HG03565 (cell line): ENCODE data around the gene ZNF764.
"Not testable (repeated sequence)": the region's sequence is repeated elsewhere in the genome, so short reads cannot be mapped to it uniquely, and the experiment has no call there.

Experiments
- ATAC-seq: cut with Tn5 transposase; IDR thresholded peaks from one replicate; pipeline ENCODE4 v1.9.1; 2021; ENCODE audit warnings: mild to moderate bottlenecking, moderate library complexity; ENCODE audit not compliant: unreplicated experiment

The ZNF764 gene

DNA sequence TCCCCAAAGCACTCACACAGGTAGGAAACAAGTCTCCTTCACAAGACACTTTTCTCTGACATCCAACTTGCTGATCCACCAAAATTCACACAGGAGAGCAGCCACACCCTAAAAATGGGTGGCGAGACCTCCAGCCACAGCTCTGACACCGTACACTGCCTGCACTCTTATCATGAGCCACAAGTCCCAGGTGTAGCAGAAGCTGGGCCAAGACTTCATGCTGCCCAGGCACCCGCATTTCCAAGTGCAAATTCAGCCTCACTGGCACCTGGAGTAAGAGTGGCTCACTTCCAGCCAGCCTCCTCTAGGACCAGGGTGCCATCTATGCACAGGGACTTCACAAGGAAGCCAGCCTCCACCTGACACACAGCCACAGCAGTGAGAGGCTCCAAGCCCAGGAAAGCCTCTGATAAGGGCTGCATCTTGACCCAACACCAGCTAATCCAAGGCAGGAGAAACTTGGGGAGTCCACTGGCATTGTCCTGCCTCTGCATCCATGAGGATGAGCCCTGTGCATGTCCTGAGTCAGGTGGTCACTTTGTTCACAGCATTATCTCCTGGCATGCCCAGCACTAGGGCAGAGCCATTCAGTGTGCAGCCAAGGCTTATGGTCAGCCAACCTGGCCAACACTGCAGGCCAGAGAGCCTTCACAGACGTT is 29.2 kb downstream of the ZNF764 start:
- ATAC-seq, result no peak

DNA sequence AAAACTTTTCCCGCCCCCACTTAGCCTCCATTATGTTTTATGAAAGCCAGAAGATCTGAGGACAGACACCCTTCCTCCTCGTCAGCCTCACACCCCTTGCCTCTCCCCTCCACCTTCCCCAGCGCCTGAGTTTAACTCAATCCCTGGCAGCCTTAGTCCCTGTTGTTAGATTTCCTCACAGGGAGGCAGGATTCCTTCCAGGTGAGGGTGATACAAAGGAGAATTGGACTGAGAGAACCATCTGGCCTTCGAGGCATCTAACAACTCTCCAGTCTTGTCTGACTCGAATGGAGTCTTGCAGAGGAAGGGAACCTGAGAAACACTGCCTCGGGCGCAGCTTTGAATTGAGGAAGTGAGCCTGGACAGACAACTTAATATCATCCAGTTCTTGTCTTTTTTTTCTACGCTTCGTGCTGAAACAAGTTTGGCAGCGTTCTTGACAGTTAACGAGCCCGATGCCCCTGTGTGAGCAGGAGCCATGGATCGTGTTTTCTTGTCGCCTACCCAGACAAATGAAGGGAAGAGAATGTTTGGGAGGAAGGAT is 30.5 kb downstream of the ZNF764 start:
- no peak for ATAC-seq

DNA sequence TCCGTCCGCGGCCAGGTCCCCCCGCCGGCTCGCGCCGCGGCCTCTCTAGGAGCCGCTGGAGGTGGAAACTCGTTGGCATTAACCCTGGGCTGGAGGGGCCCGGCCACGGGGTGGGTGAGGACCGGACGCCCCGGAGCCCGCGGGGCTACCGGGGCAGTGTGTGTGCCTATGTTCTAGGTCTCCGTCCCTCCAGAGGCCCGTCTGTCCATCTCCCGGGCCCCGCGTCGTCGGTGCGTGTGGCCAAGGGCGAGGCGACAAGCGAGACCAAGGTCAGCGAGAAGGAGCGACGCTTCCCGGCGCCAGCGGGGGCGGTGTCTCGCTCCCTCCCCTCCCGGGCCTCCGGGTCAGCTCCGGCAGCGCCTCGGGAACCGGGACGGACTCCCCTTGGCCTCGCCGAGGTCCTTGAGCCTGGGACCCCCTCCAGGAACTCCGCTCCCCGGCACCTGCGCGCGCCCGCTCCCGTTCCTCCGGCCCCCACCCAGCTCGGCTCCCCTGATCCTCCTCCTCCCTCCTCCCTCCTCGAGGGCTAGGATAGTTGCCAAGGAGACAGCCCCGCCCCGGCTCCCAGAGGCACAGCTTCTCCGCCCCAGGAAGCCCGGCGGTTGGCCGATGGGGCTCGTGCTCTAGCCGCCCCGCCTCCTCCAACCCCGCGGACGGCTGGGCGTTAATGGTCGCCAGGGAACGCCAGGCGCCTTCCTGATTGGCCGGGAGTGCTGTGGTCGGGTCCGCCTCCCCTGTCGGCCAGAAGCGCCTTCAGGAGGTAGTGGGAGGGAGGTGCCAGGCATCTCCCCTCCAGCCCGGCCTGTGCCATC is 31.1 kb downstream of the ZNF764 start:
- ATAC-seq, result peak; percentile 64

DNA sequence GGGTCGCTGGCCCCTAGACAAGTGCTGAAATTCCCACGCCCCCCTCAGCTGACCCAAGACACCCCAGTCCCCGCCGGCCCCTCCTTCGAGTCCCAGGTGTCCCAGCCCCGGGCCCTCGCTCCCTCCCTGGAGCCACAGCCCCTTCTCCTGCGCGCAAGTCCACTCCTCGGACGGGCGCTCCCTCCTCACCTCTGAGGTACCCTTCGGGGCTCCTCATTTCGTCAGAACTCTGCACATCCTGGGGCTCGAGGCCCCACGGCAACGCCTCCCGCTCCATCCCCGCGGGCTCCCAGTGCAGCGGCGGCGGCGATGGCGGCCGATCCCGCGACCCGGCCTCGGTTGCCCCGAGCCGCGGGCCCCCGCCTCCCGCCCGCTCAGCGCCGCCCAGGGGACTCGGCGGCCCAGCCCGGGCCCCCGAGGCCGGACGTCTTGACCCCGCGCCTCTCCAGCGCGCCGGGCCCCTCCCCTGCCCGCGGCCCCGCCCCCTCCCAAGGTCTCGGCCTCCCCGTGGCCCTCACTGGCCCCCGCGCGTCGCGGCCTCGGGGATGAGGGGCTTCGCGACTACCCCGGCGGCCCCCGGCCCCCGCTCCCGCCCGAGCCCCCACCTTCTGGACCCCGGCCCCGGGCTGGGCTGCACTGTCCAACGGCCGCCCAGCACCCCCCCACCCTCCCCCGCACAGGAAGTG is 31.9 kb downstream of the ZNF764 start, which contains the start of gene ZNF768:
Gene ZNF768, minus strand, starts transcription at position 430 of the 686 bp plus-strand sequence. Its CDS starts 153 bp downstream, at position 277.
- peak; percentile 13 for ATAC-seq

DNA sequence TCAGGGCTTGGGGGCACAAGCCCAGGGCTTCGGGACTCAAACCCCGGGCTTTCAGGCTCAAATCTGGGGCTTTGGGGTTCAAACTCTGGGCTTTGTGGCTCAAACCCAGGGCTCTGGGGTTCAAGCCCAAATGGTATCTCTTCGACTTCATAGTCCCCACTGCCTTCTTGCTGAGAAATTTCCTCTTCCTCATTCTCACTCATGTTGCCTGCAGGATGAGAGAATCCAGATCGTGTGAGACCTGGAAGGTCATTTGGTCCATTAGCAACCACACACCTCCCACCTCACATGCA is 32.4 kb downstream of the ZNF764 start:
- ATAC-seq, result no peak

DNA sequence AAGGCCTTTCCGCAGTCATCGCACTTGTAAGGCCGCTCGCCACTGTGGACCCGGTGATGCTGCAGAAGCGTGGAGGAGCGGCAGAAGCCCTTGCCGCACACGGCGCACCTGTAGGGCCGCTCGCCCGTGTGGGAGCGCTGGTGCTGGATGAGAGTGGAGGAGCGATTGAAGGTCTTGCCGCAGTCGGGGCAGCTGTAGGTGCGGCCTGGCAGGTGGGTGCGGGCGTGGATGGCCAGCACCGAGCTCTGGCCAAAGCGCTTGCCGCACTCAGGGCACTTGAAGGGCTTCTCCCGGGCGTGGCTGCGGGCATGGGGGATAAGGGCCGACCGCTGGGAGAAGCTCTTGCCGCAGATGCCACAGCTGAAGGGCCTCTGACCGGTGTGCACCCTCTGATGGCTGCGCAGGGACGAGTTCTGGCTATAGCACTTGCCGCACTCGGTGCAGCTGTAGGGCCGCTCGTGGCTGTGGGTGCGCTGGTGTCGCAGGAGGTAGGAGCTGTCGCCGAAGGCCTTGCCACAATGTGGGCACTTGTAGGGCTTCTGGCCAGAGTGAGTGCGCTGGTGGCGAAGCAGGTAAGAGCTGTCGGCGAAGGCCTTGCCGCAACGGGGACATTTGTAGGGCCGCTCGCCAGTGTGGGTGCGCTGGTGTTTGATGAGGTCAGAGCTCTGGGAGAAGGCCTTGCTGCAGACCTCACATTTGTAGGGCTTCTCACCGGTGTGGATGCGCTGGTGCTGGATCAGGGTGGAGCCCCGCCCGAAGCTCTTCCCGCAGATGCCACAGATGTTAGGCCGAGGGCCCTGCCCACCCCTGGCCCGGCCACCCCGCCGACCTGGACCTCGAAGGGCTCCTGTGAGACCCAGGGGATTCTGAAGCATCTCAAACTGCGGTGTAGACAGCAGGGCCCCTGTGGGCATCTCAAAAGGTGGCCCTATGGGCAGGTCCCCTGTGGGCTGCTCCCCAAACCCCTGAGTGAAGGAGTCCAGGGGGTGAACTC is 33.3 kb downstream of the ZNF764 start:
- ATAC-seq, result no peak

DNA sequence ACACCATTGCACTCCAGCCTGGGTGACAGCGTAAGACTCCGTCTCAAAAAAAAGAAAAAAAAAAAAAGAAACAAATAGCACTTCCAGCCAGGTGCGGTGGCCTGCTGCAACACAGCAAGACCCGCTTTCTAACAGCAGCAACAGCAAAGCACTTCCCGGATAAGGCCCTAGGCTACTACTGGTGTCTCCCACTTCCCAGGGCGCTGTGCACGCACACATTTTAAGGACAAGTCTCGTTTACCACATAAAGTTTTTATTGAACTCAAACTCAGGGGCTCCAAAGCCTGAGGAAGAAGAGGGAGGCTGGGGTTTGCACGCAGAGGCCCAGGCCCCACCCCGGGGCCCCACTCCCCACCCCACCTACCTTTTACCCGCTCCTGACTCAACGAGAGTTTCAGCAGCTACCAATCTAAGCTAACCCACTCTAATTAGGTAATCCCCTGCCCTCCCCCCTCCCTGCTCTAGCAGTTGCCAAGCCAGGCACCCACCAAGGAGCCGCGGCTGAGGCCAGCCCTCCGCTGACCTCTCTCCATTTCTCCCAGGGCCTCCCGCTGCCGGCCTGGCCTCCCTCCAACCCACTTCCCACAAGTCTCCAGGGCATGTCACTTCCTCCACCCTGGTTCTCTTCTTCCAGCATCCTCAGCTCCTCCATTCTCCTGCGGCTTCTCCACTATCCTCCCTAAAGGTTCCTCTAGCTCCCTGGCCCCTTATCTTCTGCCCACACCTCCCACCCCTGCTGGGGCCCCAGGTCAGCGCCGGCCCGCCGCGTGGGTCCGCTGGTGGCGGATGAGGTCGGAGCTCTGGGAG is 34.2 kb downstream of the ZNF764 start:
- no peak for ATAC-seq

DNA sequence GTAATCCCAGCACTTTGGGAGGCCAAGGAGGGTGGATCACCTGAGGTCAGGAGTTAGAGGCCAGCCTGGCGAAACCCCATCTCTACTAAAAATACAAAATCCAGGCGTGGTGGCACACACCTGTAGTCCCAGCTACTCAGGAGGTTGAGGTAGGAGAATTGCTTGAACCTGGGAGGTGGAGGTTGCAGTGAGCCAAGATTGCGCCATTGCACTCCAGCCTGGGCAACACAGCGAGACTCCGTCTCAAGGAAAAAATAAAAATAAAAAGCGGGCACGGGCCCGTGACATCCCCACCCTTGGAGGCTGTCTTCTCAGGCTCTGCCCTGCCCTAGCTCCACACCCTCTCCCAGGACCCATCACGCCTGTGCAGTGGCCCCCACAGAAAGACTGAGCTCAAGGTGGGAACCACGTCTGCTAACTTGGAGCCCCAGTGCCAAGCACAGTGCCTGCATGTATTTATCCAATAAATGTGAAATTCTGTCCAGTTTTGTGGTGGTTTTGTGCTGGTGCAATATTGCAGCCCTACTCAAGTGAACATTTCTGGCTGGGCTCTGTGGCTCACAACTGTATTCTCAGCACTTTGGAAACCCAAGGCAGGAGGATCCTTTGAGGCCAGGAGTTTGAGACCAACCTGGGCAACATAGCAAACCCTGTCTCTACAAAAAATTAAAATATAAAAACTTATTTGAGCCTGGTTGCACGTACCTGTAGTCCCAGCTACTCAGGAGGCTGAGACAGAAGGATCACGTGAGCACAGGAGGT is 35.3 kb downstream of the ZNF764 start:
- ATAC-seq, result not testable (repeated sequence)

DNA sequence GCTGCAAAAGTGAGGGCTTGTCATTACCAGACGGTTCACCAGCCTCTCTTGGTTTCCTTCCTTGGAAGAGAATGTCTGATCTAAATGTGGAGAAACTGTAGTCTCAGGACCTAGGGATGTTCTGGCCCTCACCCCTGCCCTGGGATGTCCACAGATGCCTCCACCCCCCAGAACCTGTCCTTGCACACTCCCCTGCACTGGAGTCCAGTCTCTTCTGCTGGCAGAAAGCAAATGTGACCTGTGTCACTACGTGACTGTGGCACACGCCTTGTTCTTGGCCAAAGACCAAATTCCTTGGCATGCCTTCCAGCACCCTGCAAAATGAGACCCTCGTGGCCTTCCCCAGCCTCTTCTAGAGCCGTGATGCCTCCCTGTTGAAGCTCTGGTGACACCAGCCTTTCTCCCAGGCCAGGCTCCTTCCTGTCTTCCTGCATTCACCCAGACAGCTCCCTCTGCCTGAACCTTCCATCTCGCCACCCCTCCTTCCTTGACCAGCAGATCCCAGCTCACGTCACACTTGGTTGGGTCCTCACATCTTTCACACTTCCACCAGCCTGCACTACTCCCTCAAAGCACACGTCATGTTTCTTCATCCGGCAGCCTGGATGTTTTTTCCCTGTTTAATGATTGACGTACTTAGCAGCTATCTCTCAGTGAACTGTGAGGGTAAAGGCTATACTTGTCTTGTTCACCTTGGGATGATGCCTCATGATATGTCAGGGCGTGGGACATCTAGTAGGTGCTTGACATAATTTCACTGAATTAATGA is 36.1 kb downstream of the ZNF764 start:
- ATAC-seq, result no peak

DNA sequence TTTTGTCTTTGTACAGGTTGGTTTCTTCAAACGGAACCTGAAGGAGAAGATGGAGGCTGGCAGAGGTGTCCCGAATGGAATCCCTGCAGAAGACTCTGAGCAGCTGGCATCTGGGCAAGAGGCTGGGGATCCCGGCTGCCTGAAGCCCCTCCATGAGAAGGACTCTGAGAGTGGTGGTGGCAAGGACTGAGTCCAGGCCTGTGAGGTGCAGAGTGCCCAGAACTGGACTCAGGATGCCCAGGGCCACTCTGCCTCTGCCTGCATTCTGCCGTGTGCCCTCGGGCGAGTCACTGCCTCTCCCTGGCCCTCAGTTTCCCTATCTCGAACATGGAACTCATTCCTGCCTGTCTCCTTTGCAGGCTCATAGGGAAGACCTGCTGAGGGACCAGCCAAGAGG is 36.7 kb downstream of the ZNF764 start:
- no peak for ATAC-seq

DNA sequence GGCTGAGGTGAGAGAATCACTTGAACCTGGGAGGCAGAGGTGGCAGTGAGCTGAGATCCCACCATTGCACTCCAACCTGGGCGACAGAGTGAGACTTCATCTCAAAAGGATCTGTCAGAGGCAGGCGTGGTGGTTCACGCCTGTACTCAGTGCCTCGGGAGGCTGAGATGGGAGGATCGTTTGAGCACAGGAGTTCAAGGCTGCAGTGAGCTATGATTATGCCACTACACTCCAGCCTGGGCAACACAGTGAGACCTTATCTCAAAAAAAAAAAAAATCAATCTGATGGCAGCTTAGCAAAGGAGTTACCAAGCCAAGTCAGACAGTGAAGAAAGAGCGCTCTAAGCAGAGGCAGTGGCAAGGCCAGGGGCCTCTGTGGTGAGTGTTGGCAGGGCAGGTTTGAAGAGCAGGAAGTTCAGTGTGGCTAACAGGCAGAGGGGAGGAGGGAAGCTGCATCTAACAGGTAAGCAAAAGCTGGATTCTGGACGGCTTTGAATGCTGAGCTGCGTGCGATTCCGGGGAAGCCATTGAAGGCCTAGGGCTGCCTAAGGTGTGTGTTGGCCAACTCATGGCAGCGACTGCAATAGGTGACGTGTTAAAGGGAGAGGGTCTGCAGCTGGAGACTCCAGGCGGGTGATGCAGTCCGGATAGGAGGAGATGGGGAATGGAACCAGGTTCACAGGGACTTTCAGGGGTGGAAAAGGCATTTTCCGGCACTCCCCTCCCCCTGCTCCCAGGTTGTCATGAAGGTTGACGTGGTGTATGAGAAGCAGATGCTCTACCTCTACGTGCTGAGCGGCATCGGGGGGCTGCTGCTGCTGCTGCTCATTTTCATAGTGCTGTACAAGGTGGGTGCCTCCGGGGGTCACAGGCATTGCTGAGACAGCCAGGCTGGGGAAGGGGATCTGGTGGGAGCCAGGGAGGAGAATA is 38.8 kb downstream of the ZNF764 start:
- no peak for ATAC-seq

DNA sequence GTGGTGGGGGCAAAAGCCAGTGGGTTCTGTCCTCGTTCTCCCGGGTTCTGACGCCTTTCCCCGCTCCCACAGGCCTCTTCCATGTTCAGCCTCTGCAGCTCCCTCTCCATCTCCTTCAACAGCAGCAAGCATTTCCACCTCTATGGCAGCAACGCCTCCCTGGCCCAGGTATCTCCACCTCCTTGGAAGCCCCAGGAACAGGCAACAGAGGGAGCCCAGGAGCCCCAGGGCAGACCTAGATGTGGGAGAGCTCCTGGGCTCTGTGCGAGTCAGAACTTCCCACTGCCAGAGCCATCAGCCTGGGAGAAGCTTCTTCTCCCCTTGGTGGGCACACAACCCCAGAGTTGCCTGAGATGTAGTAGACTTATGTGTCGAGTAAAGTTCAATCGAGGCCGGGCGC is 39.6 kb downstream of the ZNF764 start:
- ATAC-seq, result no peak

DNA sequence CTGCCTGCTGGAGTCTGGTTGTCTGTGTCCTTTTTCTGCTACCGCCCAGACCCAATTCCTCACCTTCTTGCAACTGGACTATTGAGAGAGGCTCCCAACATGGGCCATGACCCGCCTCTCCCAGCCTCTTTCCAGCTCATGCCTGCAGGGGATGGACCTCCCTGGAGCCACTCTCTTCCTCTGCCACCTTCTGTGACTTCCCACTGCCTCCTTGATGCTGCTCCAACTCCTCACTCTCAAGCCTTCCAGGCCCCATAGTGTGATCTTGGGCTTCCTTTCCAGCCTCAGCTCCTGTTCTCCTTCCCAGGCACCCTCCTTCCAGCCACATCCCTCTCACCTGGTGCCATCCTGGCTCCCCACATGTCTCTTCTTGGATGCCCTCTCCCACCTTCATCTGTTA is 42.9 kb downstream of the ZNF764 start:
- no peak for ATAC-seq

DNA sequence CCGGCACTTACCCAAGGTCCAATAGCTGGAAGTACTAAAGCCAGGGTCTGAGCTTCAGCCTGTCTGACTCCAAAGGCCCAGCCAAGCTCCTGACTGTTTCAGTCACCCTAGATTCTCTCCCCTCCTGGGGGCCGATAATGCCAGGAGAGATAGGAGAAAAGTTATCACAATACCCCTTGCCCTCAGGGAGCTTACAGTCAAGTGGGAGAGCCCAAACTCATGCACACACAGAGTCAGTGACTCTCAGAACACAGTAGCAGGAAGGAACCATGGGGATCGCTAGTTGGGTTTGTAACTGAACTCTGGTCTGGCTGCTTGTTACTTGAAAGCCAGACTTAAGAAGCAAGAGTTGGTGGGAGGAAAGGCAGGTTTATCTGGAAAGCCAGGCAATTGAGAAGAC is 46.7 kb downstream of the ZNF764 start:
- no peak for ATAC-seq

DNA sequence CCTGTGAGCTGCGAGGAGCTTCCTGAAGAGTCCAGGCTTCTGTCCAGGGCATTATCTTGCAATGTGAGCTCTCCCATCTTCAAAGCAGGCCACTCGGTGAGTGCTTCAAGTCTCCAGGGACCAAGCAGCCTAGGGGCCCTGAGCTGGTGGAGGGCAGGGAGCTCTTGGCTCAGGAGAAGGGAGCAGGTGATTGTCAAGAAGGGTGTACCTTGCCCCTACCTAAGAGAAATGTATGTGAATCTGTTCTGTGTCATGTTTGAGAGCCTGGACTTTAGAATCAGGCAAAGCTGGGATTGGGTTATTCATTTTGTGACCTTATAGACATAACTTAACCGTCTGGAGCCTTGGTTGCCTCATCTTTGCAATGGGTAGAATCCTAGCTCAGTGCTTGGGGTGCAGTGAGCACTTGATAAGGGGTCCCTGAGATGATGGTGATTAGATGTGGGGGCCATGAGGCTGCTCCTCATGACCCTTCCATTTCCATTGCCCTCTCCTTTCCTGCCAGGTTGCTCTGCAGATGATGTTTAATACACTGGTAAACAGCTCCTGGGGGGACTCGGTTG is 47.7 kb downstream of the ZNF764 start:
- no peak for ATAC-seq

DNA sequence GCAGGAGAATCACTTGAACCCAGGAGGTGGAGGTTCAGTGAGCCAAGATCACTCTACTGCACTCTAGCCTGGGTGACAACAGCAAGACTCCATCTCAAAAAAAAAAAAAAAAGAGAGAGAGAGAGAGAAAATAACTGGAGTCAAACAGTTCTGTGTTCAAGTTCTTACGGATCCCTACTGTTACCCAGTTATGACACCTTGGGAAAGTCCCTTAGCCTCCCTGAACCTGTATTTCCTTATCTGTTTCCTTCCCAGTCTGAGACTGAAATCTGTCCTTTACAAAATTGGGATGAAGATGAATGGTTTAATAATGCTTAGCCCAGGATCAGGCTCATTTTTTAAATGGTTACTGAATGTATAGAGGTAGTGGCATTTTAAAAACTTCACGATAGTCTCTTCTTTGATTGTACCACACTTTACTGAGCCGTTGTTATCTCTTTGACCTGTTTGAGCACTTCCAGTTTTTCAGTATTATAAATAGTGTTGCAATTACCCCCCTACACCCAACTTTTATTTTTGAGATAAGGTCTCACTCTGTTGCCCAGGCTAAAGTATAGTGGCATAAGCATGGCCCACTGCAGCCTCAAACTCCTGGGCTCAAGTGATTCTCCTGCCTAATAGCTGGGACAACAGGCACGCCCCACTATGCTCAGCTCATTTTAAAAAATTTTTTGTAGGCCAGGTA is 49.0 kb downstream of the ZNF764 start:
- no peak for ATAC-seq
